Liver (tissue), 9 donors: Measurements from ENCODE around the gene OXNAD1. TPM values are rescaled to one million over a fixed set of nuclear protein-coding genes. Genes with fewer than 3 reads are reported as not detected.

Source experiments
- DNase-seq: peaks from one replicate; pipeline ENCODE4 v3.0.0-alpha.2; 2017; ENCODE audit warnings: low spot score
- H3K27ac ChIP-seq, 2 donors: one replicate each; pipeline ENCODE4 v1.7.0; 2013; ENCODE audit warnings: inconsistent platforms in 2 of 2, low read length in 2 of 2, control low read depth in 1 of 2, low read depth in 1 of 2, mild to moderate bottlenecking in 1 of 2
- H3K27me3 ChIP-seq, 4 donors: one replicate each; pipeline versions ENCODE4 v1.6.1 to v1.7.0; 2013; ENCODE audit warnings: low read length in 3 of 4, inconsistent platforms in 1 of 4, mild to moderate bottlenecking in 1 of 4, moderate library complexity in 1 of 4; ENCODE audit not compliant: control insufficient read depth in 4 of 4, insufficient read depth in 4 of 4
- H3K36me3 ChIP-seq, 4 donors: one replicate each; pipeline versions ENCODE4 v1.6.1 to v1.7.0; 2013; ENCODE audit warnings: low read length in 3 of 4, mild to moderate bottlenecking in 3 of 4, low read depth in 1 of 4, moderate library complexity in 1 of 4; ENCODE audit not compliant: control insufficient read depth in 4 of 4, insufficient read depth in 3 of 4
- H3K4me1 ChIP-seq, 4 donors: one replicate each; pipeline versions ENCODE4 v1.6.1 to v1.7.0; 2013; ENCODE audit warnings: low read length in 3 of 4, mild to moderate bottlenecking in 3 of 4, moderate library complexity in 1 of 4; ENCODE audit not compliant: control insufficient read depth in 4 of 4, insufficient read depth in 4 of 4
- H3K4me3 ChIP-seq, 3 donors: one replicate each; pipeline versions ENCODE4 v1.6.1 to v1.7.0; 2013; ENCODE audit warnings: low read length in 3 of 3, control low read depth in 1 of 3, low read depth in 1 of 3, mild to moderate bottlenecking in 1 of 3
- H3K9ac ChIP-seq, 2 donors: one replicate each; pipeline ENCODE4 v1.7.0; 2013; ENCODE audit warnings: low read length in 2 of 2, mild to moderate bottlenecking in 2 of 2, moderate library complexity in 2 of 2, control low read depth in 1 of 2, low read depth in 1 of 2
- H3K9me3 ChIP-seq, 4 donors: one replicate each; pipeline versions ENCODE4 v1.6.1 to v1.7.0; 2013; ENCODE audit warnings: low read length in 3 of 4; ENCODE audit not compliant: control insufficient read depth in 4 of 4
- ATF3 ChIP-seq: IDR thresholded peaks from 2 replicates; pipeline ENCODE4 v1.6.1; 2016; ENCODE audit warnings: antibody characterized with exemption
- CTCF ChIP-seq: fragments of 150-350 bp; IDR thresholded peaks from 2 replicates; pipeline ENCODE4 v1.5.1; 2017; ENCODE audit warnings: improper control_type of control experiment, low read depth, low read length; ENCODE audit not compliant: missing input control
- EGR1 ChIP-seq, 2 donors: IDR thresholded peaks; 2 replicates each; pipeline ENCODE4 v1.6.1; 2016 to 2018; ENCODE audit warnings: antibody characterized with exemption in 2 of 2, low read depth in 2 of 2
- FOXA1 ChIP-seq: IDR thresholded peaks from 2 replicates; pipeline ENCODE4 v1.6.1; 2016; ENCODE audit warnings: antibody characterized with exemption
- FOXA2 ChIP-seq: IDR thresholded peaks from 2 replicates; pipeline ENCODE4 v1.6.1; 2016; ENCODE audit warnings: antibody characterized with exemption
- GABPA ChIP-seq, 2 donors: IDR thresholded peaks in 1 of 2; conservative IDR thresholded peaks in 1 of 2; 2 replicates each; pipeline ENCODE4 v1.6.1; 2016; ENCODE audit warnings: antibody characterized with exemption in 2 of 2, mild to moderate bottlenecking in 1 of 2, moderate library complexity in 1 of 2
- HNF4A ChIP-seq, 2 donors: conservative IDR thresholded peaks; 2 replicates each; pipeline ENCODE4 v1.6.1; 2016; ENCODE audit warnings: antibody characterized with exemption in 2 of 2, mild to moderate bottlenecking in 2 of 2
- HNF4G ChIP-seq: IDR thresholded peaks from 2 replicates; pipeline ENCODE4 v1.6.1; 2016; ENCODE audit warnings: antibody characterized with exemption
- JUND ChIP-seq, 2 donors: IDR thresholded peaks; 2 replicates each; pipeline ENCODE4 v1.6.1; 2016; ENCODE audit warnings: antibody characterized with exemption in 2 of 2
- MAX ChIP-seq: IDR thresholded peaks from 2 replicates; pipeline ENCODE4 v1.6.1; 2016; ENCODE audit warnings: antibody characterized with exemption
- NR2F2 ChIP-seq: IDR thresholded peaks from 2 replicates; pipeline ENCODE4 v1.6.1; 2016; ENCODE audit warnings: antibody characterized with exemption
- RAD21 ChIP-seq, 2 donors: IDR thresholded peaks; 2 replicates each; pipeline ENCODE4 v1.6.1; 2016; ENCODE audit warnings: antibody characterized with exemption in 2 of 2, mild to moderate bottlenecking in 2 of 2
- REST ChIP-seq: IDR thresholded peaks from 2 replicates; pipeline ENCODE4 v1.6.1; 2016; ENCODE audit warnings: antibody characterized with exemption, mild to moderate bottlenecking
- RXRA ChIP-seq, 2 donors: IDR thresholded peaks; 2 replicates each; pipeline ENCODE4 v1.6.1; 2017 to 2018; ENCODE audit warnings: antibody characterized with exemption in 2 of 2, mild to moderate bottlenecking in 1 of 2
- SP1 ChIP-seq: IDR thresholded peaks from 2 replicates; pipeline ENCODE4 v1.6.1; 2018; ENCODE audit warnings: antibody characterized with exemption, mild to moderate bottlenecking
- TAF1 ChIP-seq: conservative IDR thresholded peaks from 2 replicates; pipeline ENCODE4 v1.6.1; 2016; ENCODE audit warnings: antibody characterized with exemption, mild to moderate bottlenecking
- YY1 ChIP-seq: IDR thresholded peaks from 2 replicates; pipeline ENCODE4 v1.6.1; 2016; ENCODE audit warnings: antibody characterized with exemption, mild to moderate bottlenecking
- WGBS: extraction: QIAGEN DNeasy Blood & Tissue Kit; methylation state at CpG from one replicate; pipeline ENCODE4 v1.1.7; 2013; 5-methylcytosine and 5-hydroxymethylcytosine counted together
- polyA plus RNA-seq, 2 donors: library from polyadenylated mRNA; stranded (reverse) in 1 of 2; unstranded in 1 of 2; fragments of 200-250 nt in 1 of 2; fragments of >200 nt in 1 of 2; fragmentation: Nextera tagmentation in 1 of 2; extraction: Ambion mirVana in 1 of 2; gene quantifications; one replicate each; pipeline versions ENCODE4 v1.2.1 to v1.2.3, GENCODE V29; 2013 to 2015
- total RNA-seq, 2 donors: library from RNA; depleted of rRNA; stranded (reverse); fragments of >200 nt; gene quantifications; one replicate each; pipeline ENCODE4 v1.2.3, GENCODE V29; 2014
- donor health status: healthy.
- donor health status: healthy.
- donor health status: healthy.
- donor health status: healthy.
- donor health status: healthy.

Gene OXNAD1
- total and polyA plus RNA-seq, 4 donors, result 9.3 to 24.6 (median 14.1) TPM

- H3K36me3 ChIP-seq, result peaks cover 0 to 28% (median 10%) of the 10 kb centered on the region in 4 donors
- 89% methylated on average over 5 of the region's 5 CpGs for WGBS
- H3K9ac ChIP-seq, result no peak overlapping the region
- peaks cover 0 to 14% (median 2%) of the 10 kb centered on the region in 4 donors for H3K4me1 ChIP-seq
- no peak overlapping the region for H3K4me3 ChIP-seq
- no peak for TF ChIP-seq TAF1
- TF ChIP-seq ATF3, result no peak
- TF ChIP-seq MAX, result no peak
- TF ChIP-seq GABPA (IDR thresholded peaks at IDR 0.05 in 1 of 2, conservative IDR thresholded peaks at IDR 0.05 in 1 of 2), result no peak
- TF ChIP-seq REST, result no peak
- no peak for TF ChIP-seq SP1
- no peak for TF ChIP-seq JUND (IDR thresholded peaks at IDR 0.05)
- no peak for TF ChIP-seq RAD21 (IDR thresholded peaks at IDR 0.05)
- TF ChIP-seq HNF4A (conservative IDR thresholded peaks at IDR 0.05), result no peak
- no peak for DNase-seq
- no peaks in the 10 kb centered on the region for H3K9me3 ChIP-seq
- no peaks in the 10 kb centered on the region for H3K27me3 ChIP-seq
- H3K27ac ChIP-seq, result no peak overlapping the region
These were observed 49.1 kb downstream of the OXNAD1 start for GRCh38 chr3:16313886-16314645.

- H3K9ac ChIP-seq, result no peak overlapping the region
- WGBS, result 95% methylated on average over 7 of the region's 7 CpGs
- H3K9me3 ChIP-seq, result no peaks in the 10 kb centered on the region
- no peak overlapping the region for H3K4me3 ChIP-seq
- H3K4me1 ChIP-seq, result peaks cover 0 to 14% (median 2%) of the 10 kb centered on the region in 4 donors
- TF ChIP-seq HNF4A (conservative IDR thresholded peaks at IDR 0.05), result no peak
- no peaks in the 10 kb centered on the region for H3K27me3 ChIP-seq
- H3K36me3 ChIP-seq, result peaks cover 0 to 31% (median 14%) of the 10 kb centered on the region in 4 donors
- no peak overlapping the region for H3K27ac ChIP-seq
- no peak for DNase-seq
These were observed 50.6 kb downstream of the OXNAD1 start for GRCh38 chr3:16315623-16316022.

- H3K9ac ChIP-seq, result no peak overlapping the region
- no peak for DNase-seq
- peaks cover 0 to 34% (median 17%) of the 10 kb centered on the region in 4 donors for H3K36me3 ChIP-seq
- H3K27me3 ChIP-seq, result no peaks in the 10 kb centered on the region
- no peaks in the 10 kb centered on the region for H3K9me3 ChIP-seq
- H3K4me3 ChIP-seq, result no peak overlapping the region
- no peak overlapping the region for H3K27ac ChIP-seq
- 94% methylated on average over 3 of the region's 3 CpGs for WGBS
- H3K4me1 ChIP-seq, result peaks cover 0 to 13% (median 2%) of the 10 kb centered on the region in 4 donors
- no peak for TF ChIP-seq EGR1 (IDR thresholded peaks at IDR 0.05; ENCODE audit: low read depth in 2 of 2)
- TF ChIP-seq YY1, result no peak
- no peak for TF ChIP-seq CTCF
- no peak for TF ChIP-seq GABPA (IDR thresholded peaks at IDR 0.05 in 1 of 2, conservative IDR thresholded peaks at IDR 0.05 in 1 of 2)
- TF ChIP-seq ATF3, result no peak
- no peak for TF ChIP-seq FOXA2
- TF ChIP-seq RAD21 (IDR thresholded peaks at IDR 0.05), result no peak
- no peak for TF ChIP-seq FOXA1
- no peak for TF ChIP-seq REST
- TF ChIP-seq NR2F2, result no peak
- TF ChIP-seq SP1, result no peak
- no peak for TF ChIP-seq HNF4A (conservative IDR thresholded peaks at IDR 0.05)
- TF ChIP-seq JUND (IDR thresholded peaks at IDR 0.05), result no peak
- no peak for TF ChIP-seq TAF1
- no peak for TF ChIP-seq RXRA (IDR thresholded peaks at IDR 0.05)
- TF ChIP-seq HNF4G, result no peak
These were observed 51.4 kb downstream of the OXNAD1 start for GRCh38 chr3:16316396-16316795.
